Stimulated activated CD4-positive, alpha-beta T cell treated with anti-CD3 and anti-CD28 coated beads, TNF-alpha, amount 100 ng/mL, for 4 hours (primary cell): ENCODE measurements around the gene OR51E1.

Source experiments
- DNase-seq, 3 experiments: peaks; one replicate each; pipeline ENCODE4 v3.0.0-alpha.2; 2020; ENCODE audit warnings: low read depth in 3 of 3

OR51E1 gene

GRCh38 chr11:4643682-4644081 lies at the start of gene OR51E1:
Gene OR51E1 (plus strand): TSS chr11:4643982. CDS start chr11:4652527, 8,545 bp downstream.
- DNase-seq = no peak

GRCh38 chr11:4605057-4605456 lies 38.7 kb upstream of the OR51E1 start:
- no peak for DNase-seq

GRCh38 chr11:4606231-4607015 lies 37.4 kb upstream of the OR51E1 start:
- no peak for DNase-seq

- no peak for DNase-seq
Observed at GRCh38 chr11:4607096-4607495, 36.7 kb upstream of the OR51E1 start.

- DNase-seq = peak; percentile 82 to 89 (median 88)
Observed at GRCh38 chr11:4607781-4608666, 35.8 kb upstream of the OR51E1 start, which contains the start of gene TRIM68. Gene TRIM68 (minus strand): TSS chr11:4608231. CDS start chr11:4605504, 2,727 bp downstream.

GRCh38 chr11:4610258-4610935 lies 33.4 kb upstream of the OR51E1 start:
- DNase-seq = no peak

- DNase-seq = no peak
Observed at GRCh38 chr11:4611986-4612385, 31.8 kb upstream of the OR51E1 start.

GRCh38 chr11:4615856-4616444 lies 27.8 kb upstream of the OR51E1 start:
- no peak for DNase-seq

GRCh38 chr11:4619514-4619913 lies 24.3 kb upstream of the OR51E1 start:
- DNase-seq = no peak

- DNase-seq = peak in 1 of 3 experiments; percentile 10
Observed at GRCh38 chr11:4626207-4627099, 17.3 kb upstream of the OR51E1 start.

GRCh38 chr11:4636136-4636535 lies 7.6 kb upstream of the OR51E1 start:
- DNase-seq = no peak

GRCh38 chr11:4636962-4637661 lies 6.7 kb upstream of the OR51E1 start, which contains the start of gene OR51D1:
Gene OR51D1 (plus strand): TSS chr11:4637477. CDS start chr11:4639791, 2,314 bp downstream.
- DNase-seq = peak; percentile 28 to 48 (median 31)

- DNase-seq = no peak
Observed at GRCh38 chr11:4637662-4638047, 6.1 kb upstream of the OR51E1 start.

GRCh38 chr11:4639931-4640330 lies 3.9 kb upstream of the OR51E1 start:
- DNase-seq = no peak

- DNase-seq = no peak
Observed at GRCh38 chr11:4641501-4641900, 2.3 kb upstream of the OR51E1 start.

- no peak for DNase-seq
Observed at GRCh38 chr11:4642043-4642442, 1.7 kb upstream of the OR51E1 start.

GRCh38 chr11:4643076-4643475 lies 706 bp upstream of the OR51E1 start:
- no peak for DNase-seq

- DNase-seq = no peak
Observed at GRCh38 chr11:4644233-4644632, 451 bp downstream of the OR51E1 start.

- DNase-seq = no peak
Observed at GRCh38 chr11:4645974-4646373, 2.2 kb downstream of the OR51E1 start.

- no peak for DNase-seq
Observed at GRCh38 chr11:4647766-4648165, 4.0 kb downstream of the OR51E1 start.
